Fibroblast of lung (primary cell): ENCODE measurements around the gene GRAMD4. TPM values are rescaled to one million over a fixed set of nuclear protein-coding genes. Genes with fewer than 3 reads are reported as not detected.

Experiments
- DNase-seq, 2 donors: peaks; one replicate each; pipeline versions ENCODE4 v3.0.0 to v3.0.0-alpha.2; 2010; ENCODE audit warnings: low read depth in 2 of 2
- H2AFZ ChIP-seq: 2 replicates; pipeline ENCODE4 v1.5.1; 2012; ENCODE audit warnings: low read length, control low read depth, inconsistent platforms
- H3K27ac ChIP-seq: 2 replicates; pipeline ENCODE4 v1.5.1; 2011; ENCODE audit warnings: low read length, control low read depth; ENCODE audit not compliant: insufficient read depth
- H3K27me3 ChIP-seq: 2 replicates; pipeline ENCODE4 v1.5.1; 2011; ENCODE audit warnings: mild to moderate bottlenecking, low read length; ENCODE audit not compliant: control insufficient read depth, insufficient read depth
- H3K36me3 ChIP-seq: 2 replicates; pipeline ENCODE4 v1.5.1; 2011; ENCODE audit warnings: low read length; ENCODE audit not compliant: control insufficient read depth, insufficient read depth
- H3K4me1 ChIP-seq: 2 replicates; pipeline ENCODE4 v1.5.1; 2011; ENCODE audit warnings: low read length; ENCODE audit not compliant: control insufficient read depth, insufficient read depth; ENCODE audit errors: extremely low read depth
- H3K4me2 ChIP-seq: 2 replicates; pipeline ENCODE4 v1.5.1; 2011; ENCODE audit warnings: low read length, control low read depth; ENCODE audit not compliant: insufficient read depth; ENCODE audit errors: extremely low read depth
- H3K4me3 ChIP-seq, 4 experiments: fragments of 200-600 bp in 1 of 4; sonication (generic) in 1 of 4; replicated peaks in 1 of 4; 2 replicates each; pipeline ENCODE4 v1.5.1; 2011 to 2016; ENCODE audit warnings: low read length in 4 of 4, low read depth in 3 of 4, mild to moderate bottlenecking in 3 of 4, control low read depth in 2 of 4, inconsistent platforms in 1 of 4, mixed read lengths in 1 of 4; ENCODE audit not compliant: insufficient read depth in 1 of 4; ENCODE audit errors: control extremely low read depth in 1 of 4
- H3K79me2 ChIP-seq: 2 replicates; pipeline ENCODE4 v1.5.1; 2012; ENCODE audit warnings: mild to moderate bottlenecking, low read length, inconsistent platforms; ENCODE audit not compliant: control insufficient read depth, insufficient read depth
- H3K9ac ChIP-seq: 2 replicates; pipeline ENCODE4 v1.5.1; 2011; ENCODE audit warnings: mild to moderate bottlenecking, low read length, control low read depth; ENCODE audit not compliant: insufficient read depth
- H3K9me3 ChIP-seq: 2 replicates; pipeline ENCODE4 v1.5.1; 2012; ENCODE audit warnings: low read depth, low read length; ENCODE audit not compliant: control insufficient read depth, insufficient read depth
- H4K20me1 ChIP-seq: 2 replicates; pipeline ENCODE4 v1.5.1; 2011; ENCODE audit warnings: low read length; ENCODE audit not compliant: control insufficient read depth, insufficient read depth; ENCODE audit errors: extremely low read depth
- EZH2 ChIP-seq: IDR thresholded peaks from 2 replicates; pipeline ENCODE4 v1.5.1; 2012; ENCODE audit warnings: low read length, control low read depth, mild to moderate bottlenecking; ENCODE audit errors: missing control alignments
- polyA plus RNA-seq, 2 donors: library from polyadenylated mRNA; depleted of rRNA in 1 of 2; stranded (reverse) in 1 of 2; unstranded in 1 of 2; fragments of >200 nt; gene quantifications; 2 replicates each; pipeline ENCODE4 v1.2.1, GENCODE V29; 2011 to 2012; ENCODE audit warnings: missing spikeins in 1 of 2
- total RNA-seq: library from RNA; depleted of rRNA; stranded (reverse); fragments of >200 nt; gene quantifications from 2 replicates; pipeline ENCODE4 v1.2.1, GENCODE V29; 2014
- TF ChIP-seq, protein P1 (sequence below), 2 donors: IDR thresholded peaks in 1 of 2; conservative IDR thresholded peaks in 1 of 2; 1 replicate in 1 of 2; 2 replicates in 1 of 2; pipeline ENCODE4 v1.5.1; 2011 to 2012; ENCODE audit warnings: low read length in 2 of 2, control low read depth in 1 of 2, inconsistent platforms in 1 of 2, low read depth in 1 of 2, mild to moderate bottlenecking in 1 of 2

Gene GRAMD4
- total and polyA plus RNA-seq, 2 donors (not counting 1 experiment from before 2014, with no cell fraction given): 7.5 to 37.3 TPM

DNA sequence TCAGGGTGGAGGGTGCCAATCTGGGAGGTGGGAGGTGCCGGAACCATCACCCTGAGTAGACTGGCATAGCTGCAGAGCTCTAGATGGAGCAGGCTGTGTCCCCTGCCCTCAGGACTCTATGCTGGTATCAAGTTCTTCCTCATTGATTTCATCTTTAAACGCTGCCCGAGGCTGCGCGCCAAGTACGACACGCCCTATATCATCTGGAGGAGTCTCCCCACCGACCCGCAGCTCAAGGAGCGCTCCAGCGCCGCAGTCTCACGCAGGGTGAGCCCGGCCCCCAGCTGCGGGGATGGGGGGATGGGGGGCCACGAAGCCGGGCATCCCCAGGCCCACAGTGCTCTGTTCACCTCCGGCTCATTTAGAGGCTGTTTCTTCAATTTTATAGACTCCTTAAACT lies 52.5 kb downstream of the GRAMD4 start:
- no peak for DNase-seq
- no peaks in the 10 kb centered on the region for H3K4me1 ChIP-seq
- H4K20me1 ChIP-seq: no peaks in the 10 kb centered on the region
- no peak overlapping the region for H2AFZ ChIP-seq
- TF ChIP-seq, protein P1, sequence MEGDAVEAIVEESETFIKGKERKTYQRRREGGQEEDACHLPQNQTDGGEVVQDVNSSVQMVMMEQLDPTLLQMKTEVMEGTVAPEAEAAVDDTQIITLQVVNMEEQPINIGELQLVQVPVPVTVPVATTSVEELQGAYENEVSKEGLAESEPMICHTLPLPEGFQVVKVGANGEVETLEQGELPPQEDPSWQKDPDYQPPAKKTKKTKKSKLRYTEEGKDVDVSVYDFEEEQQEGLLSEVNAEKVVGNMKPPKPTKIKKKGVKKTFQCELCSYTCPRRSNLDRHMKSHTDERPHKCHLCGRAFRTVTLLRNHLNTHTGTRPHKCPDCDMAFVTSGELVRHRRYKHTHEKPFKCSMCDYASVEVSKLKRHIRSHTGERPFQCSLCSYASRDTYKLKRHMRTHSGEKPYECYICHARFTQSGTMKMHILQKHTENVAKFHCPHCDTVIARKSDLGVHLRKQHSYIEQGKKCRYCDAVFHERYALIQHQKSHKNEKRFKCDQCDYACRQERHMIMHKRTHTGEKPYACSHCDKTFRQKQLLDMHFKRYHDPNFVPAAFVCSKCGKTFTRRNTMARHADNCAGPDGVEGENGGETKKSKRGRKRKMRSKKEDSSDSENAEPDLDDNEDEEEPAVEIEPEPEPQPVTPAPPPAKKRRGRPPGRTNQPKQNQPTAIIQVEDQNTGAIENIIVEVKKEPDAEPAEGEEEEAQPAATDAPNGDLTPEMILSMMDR (conservative IDR thresholded peaks at IDR 0.05 in 1 of 2, IDR thresholded peaks at IDR 0.05 in 1 of 2; ENCODE audit: low read depth in 1 of 2, low read length in 2 of 2): no peak
- TF ChIP-seq EZH2: no peak
- H3K4me3 ChIP-seq: no peak overlapping the region
- H3K79me2 ChIP-seq: no peaks in the 10 kb centered on the region
- no peaks in the 10 kb centered on the region for H3K36me3 ChIP-seq
- no peak overlapping the region for H3K4me2 ChIP-seq
- H3K9ac ChIP-seq: no peak overlapping the region
- H3K9me3 ChIP-seq: no peaks in the 10 kb centered on the region
- H3K27me3 ChIP-seq: no peaks in the 10 kb centered on the region
- no peak overlapping the region for H3K27ac ChIP-seq

DNA sequence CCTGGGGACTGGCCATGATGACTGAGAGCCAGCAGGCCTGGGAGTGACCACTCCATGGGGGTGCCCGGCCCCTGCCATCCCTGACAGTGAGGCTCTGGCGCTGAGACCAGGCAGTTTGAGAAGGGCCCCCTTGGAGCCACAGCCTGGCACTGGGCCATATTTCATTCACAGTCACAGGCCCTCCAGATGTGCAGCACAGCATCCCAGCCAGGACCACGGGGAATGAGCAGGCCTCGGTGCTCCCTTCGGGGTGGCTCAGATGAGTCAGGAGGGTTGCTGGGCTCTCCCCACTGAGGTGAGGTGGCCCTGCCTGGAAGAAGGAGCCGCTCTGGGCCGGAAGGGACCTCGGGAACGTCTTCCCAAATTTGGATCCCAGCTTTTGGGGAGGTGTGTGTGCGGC lies 53.0 kb downstream of the GRAMD4 start:
- Histone ChIP-seq H3K27ac (no peak overlapping the region), H3K27me3 (no peaks in the 10 kb centered on the region), H3K9ac (no peak overlapping the region), H3K9me3 (no peaks in the 10 kb centered on the region), H3K36me3 (no peaks in the 10 kb centered on the region), H2AFZ (no peak overlapping the region), H3K4me2 (no peak overlapping the region), H3K4me1 (no peaks in the 10 kb centered on the region), H3K79me2 (no peaks in the 10 kb centered on the region), H3K4me3 (no peak overlapping the region), H4K20me1 (no peaks in the 10 kb centered on the region)
- TF ChIP-seq, protein P1 (conservative IDR thresholded peaks at IDR 0.05 in 1 of 2, IDR thresholded peaks at IDR 0.05 in 1 of 2; ENCODE audit: low read depth in 1 of 2, low read length in 2 of 2): no peak
- TF ChIP-seq EZH2: no peak
- DNase-seq: no peak

DNA sequence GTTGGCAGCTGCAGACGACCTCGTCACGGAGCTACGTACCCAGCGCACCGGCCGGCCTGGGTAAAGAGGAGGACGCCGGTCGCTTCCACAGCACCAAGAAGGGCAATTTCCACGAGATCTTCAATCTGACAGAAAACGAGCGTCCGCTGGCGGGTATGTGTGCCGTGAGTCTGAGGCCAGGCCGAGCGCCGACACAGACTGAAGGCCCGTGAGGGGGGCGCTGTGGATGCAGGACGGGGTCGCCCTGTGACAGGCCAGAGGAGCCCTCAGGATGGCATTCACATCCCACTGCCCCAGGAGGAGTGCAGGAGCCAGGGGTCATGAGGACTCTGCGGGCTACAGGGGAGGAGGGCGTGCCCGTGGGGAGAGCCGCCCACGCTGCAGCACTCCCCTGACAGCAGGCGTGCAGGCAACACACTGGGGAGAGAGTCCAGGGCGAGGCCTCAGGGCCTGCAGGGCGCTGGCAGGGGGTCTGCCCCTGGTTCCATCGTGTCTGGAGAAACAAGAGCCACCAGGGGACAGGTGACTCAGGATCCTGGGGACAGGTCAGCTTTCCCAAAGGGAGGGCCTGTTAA lies 53.6 kb downstream of the GRAMD4 start:
- TF ChIP-seq, protein P1 (conservative IDR thresholded peaks at IDR 0.05 in 1 of 2, IDR thresholded peaks at IDR 0.05 in 1 of 2; ENCODE audit: low read depth in 1 of 2, low read length in 2 of 2): no peak
- TF ChIP-seq EZH2: no peak
- Histone ChIP-seq H3K9ac (no peak overlapping the region), H3K36me3 (no peaks in the 10 kb centered on the region), H3K27me3 (no peaks in the 10 kb centered on the region), H3K79me2 (no peaks in the 10 kb centered on the region), H3K4me3 (no peak overlapping the region), H3K27ac (no peak overlapping the region), H4K20me1 (no peaks in the 10 kb centered on the region), H2AFZ (no peak overlapping the region), H3K4me1 (no peaks in the 10 kb centered on the region), H3K9me3 (no peaks in the 10 kb centered on the region), H3K4me2 (no peak overlapping the region)
- DNase-seq: no peak
